Pancreas (tissue), 10 donors: ENCODE measurements around the gene SPEN. TPM values are rescaled to one million over a fixed set of nuclear protein-coding genes. Genes with fewer than 3 reads are reported as not detected.
A peak's percentile ranks its signal among the peaks of the same experiment; 100 is the strongest.

Experiments
- ATAC-seq, 4 donors: fragments of 200-7000 bp; cut with Tn5 transposase; one replicate each; pipeline versions ENCODE4 v1.8.0 to v1.9.1; 2020; ENCODE audit warnings: mild to moderate bottlenecking in 4 of 4, moderate library complexity in 4 of 4
- DNase-seq, 6 donors: peaks; one replicate each; pipeline ENCODE4 v3.0.0-alpha.2; 2020
- FAIRE-seq: peaks from 2 replicates; lab custom pipeline; 2012; peaks lifted over from hg19 to GRCh38; lab: Jason Lieb, UNC
- H3K27ac ChIP-seq, 4 donors: fragments of 200-600 bp; sonication (generic); 1 replicate in 3 of 4; 2 replicates in 1 of 4; pipeline versions ENCODE4 v1.5.0 to v1.8.0; 2020
- H3K27me3 ChIP-seq, 4 donors: fragments of 200-600 bp; one replicate each; pipeline ENCODE4 v1.8.0; 2021
- H3K36me3 ChIP-seq, 3 donors: fragments of 200-600 bp; sonication (generic) in 1 of 3; one replicate each; pipeline versions ENCODE4 v1.5.0 to v1.8.0; 2020 to 2021
- H3K4me1 ChIP-seq, 3 donors: fragments of 200-600 bp; one replicate each; pipeline ENCODE4 v1.8.0; 2021
- H3K4me3 ChIP-seq, 4 donors: fragments of 200-600 bp; sonication (generic) in 2 of 4; one replicate each; pipeline versions ENCODE4 v1.5.0 to v1.8.0; 2020 to 2021
- H3K9me3 ChIP-seq, 4 donors: fragments of 200-600 bp; one replicate each; pipeline ENCODE4 v1.8.0; 2021
- CTCF ChIP-seq, 4 donors: fragments of 200-600 bp; sonication (generic) in 3 of 4; IDR thresholded peaks; one replicate each; pipeline versions ENCODE4 v1.5.0 to v1.8.0; 2021; ENCODE audit warnings: antibody characterized with exemption in 4 of 4
- WGBS, 2 donors: extraction: QIAGEN DNeasy Blood & Tissue Kit; methylation state at CpG; one replicate each; pipeline ENCODE4 v1.1.7; 2013; 5-methylcytosine and 5-hydroxymethylcytosine counted together
- intact Hi-C, 3 donors: fragments of 100-400 bp; cut with DNase I; formaldehyde crosslinking; loops; one replicate each; pipeline versions ENCODE4 v1.11.1 to v1.14.2; 2022
- polyA plus RNA-seq, 2 donors: library from polyadenylated mRNA; stranded (reverse); fragments of 200-250 nt; gene quantifications; one replicate each; pipeline ENCODE4 v1.2.3, GENCODE V29; 2013
- total RNA-seq, 6 donors: library from RNA; stranded (reverse); fragmentation: NEBNext Ultra II Directional in 4 of 6; extraction: Animal tissue kit (Norgen Biotek cat#: 25700) in 4 of 6; gene quantifications; one replicate each; pipeline versions ENCODE4 v1.2.1 to v1.2.4, GENCODE V29; 2021 to 2023
- donor health status: healthy with polysubstance abuse.
- donor health status: DM: no; HTN: no; CAD: no; lungs with moderate emphysema.
- donor health status: DM: no; HTN: no; CAD: no.
- donor health status: control.
- donor health status: control.
- donor health status: Bipolar disorder and iron deficiency.
- donor health status: DM: yes; HTN: yes; CAD: no.
- donor health status: DM: no; HTN: no; CAD: no.
- donor health status: DM: no; HTN: no; CAD: no.
- donor health status: DM: yes; HTN: yes; CAD: no.

Gene SPEN
- total and polyA plus RNA-seq, 8 donors: 16.2 to 38.2 (median 26.2) TPM

GRCh38 chr1:15869413-15869812 is 21.9 kb downstream of the SPEN start:
- Histone ChIP-seq H3K9me3 (no peaks in the 10 kb centered on the region), H3K4me1 (peaks cover 0 to 5% (median 0%) of the 10 kb centered on the region in 3 donors), H3K4me3 (no peak overlapping the region), H3K27me3 (no peaks in the 10 kb centered on the region), H3K36me3 (peaks cover 0 to 7% (median 0%) of the 10 kb centered on the region in 3 donors), H3K27ac (no peak overlapping the region)
- no peak for FAIRE-seq
- no peak for TF ChIP-seq CTCF (IDR thresholded peaks at IDR 0.05)
- DNase-seq: peak in 1 of 6 donors; percentile 2
- intact Hi-C loops: no loop called here
- no peak for ATAC-seq
- 94 to 100% methylated on average over 2 of the region's 2 CpGs for WGBS, 2 donors

GRCh38 chr1:15870421-15870820 is 22.9 kb downstream of the SPEN start:
- DNase-seq: no peak
- TF ChIP-seq CTCF (IDR thresholded peaks at IDR 0.05): no peak
- FAIRE-seq: no peak

GRCh38 chr1:15874471-15874870 is 27.0 kb downstream of the SPEN start:
- no peak for DNase-seq
- Histone ChIP-seq H3K36me3 (peaks cover 0 to 11% (median 0%) of the 10 kb centered on the region in 3 donors), H3K27me3 (no peaks in the 10 kb centered on the region), H3K4me3 (no peak overlapping the region), H3K27ac (no peak overlapping the region), H3K9me3 (no peaks in the 10 kb centered on the region), H3K4me1 (peaks cover 0 to 11% (median 0%) of the 10 kb centered on the region in 3 donors)
- WGBS, 2 donors: 9 to 11% methylated on average over 1 of the region's 1 CpG
- TF ChIP-seq CTCF (IDR thresholded peaks at IDR 0.05): no peak
- intact Hi-C loops: no loop called here
- no peak for ATAC-seq
- FAIRE-seq: no peak

More at GRCh38 chr1:15870421-15870820, 22.9 kb downstream of the SPEN start:
- no peak for ATAC-seq
- intact Hi-C loops: no loop called here
- Histone ChIP-seq H3K4me1 (peaks cover 0 to 11% (median 0%) of the 10 kb centered on the region in 3 donors), H3K27me3 (no peaks in the 10 kb centered on the region), H3K4me3 (no peak overlapping the region), H3K9me3 (no peaks in the 10 kb centered on the region), H3K27ac (no peak overlapping the region), H3K36me3 (peaks cover 0 to 7% (median 0%) of the 10 kb centered on the region in 3 donors)
- 39 to 52% methylated on average over 1 of the region's 1 CpG for WGBS, 2 donors

GRCh38 chr1:15876357-15877055 is 29.0 kb downstream of the SPEN start:
- TF ChIP-seq CTCF (IDR thresholded peaks at IDR 0.05): no peak
- Histone ChIP-seq H3K27ac (no peak overlapping the region), H3K4me3 (no peak overlapping the region), H3K9me3 (no peaks in the 10 kb centered on the region), H3K4me1 (peaks cover 0 to 11% (median 0%) of the 10 kb centered on the region in 3 donors), H3K36me3 (peaks cover 0 to 11% (median 0%) of the 10 kb centered on the region in 3 donors), H3K27me3 (no peaks in the 10 kb centered on the region)
- intact Hi-C loops: no loop called here
- DNase-seq: no peak
- WGBS, 2 donors: 85 to 88% methylated on average over 12 of the region's 12 CpGs
- FAIRE-seq: no peak
- peak in 1 of 4 donors; percentile 59 for ATAC-seq

GRCh38 chr1:15881961-15882360 is 34.5 kb downstream of the SPEN start:
- FAIRE-seq: no peak
- ATAC-seq: no peak
- Histone ChIP-seq H3K4me1 (peaks cover 0 to 18% (median 8%) of the 10 kb centered on the region in 3 donors), H3K36me3 (peaks cover 0 to 5% (median 0%) of the 10 kb centered on the region in 3 donors), H3K27ac (no peak overlapping the region), H3K4me3 (no peak overlapping the region), H3K27me3 (no peaks in the 10 kb centered on the region), H3K9me3 (no peaks in the 10 kb centered on the region)
- whole genome bisulfite sequencing, 2 donors: 91 to 93% methylated on average over 5 of the region's 5 CpGs
- no peak for DNase-seq
- no peak for TF ChIP-seq CTCF (IDR thresholded peaks at IDR 0.05)
- intact Hi-C loops: no loop called here
